Measurements from ENCODE around the gene PHLPP1.
A peak's percentile ranks its signal among the peaks of the same experiment; 100 is the strongest.

Gene PHLPP1

DNA sequence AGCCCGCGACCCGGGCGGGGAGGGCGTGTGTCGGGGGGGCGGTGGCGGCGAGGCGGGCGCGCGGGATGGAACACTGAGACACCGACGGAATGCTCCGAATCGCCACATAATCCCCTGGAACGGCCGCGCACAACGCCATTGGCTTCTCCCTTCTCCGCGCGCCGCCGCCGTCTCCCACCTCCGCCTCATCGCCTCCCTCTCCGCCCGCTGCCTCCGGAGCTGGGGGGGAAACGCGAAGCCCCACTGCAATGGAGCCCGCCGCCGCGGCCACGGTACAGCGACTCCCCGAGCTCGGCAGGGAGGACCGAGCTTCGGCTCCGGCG lies at the start of gene PHLPP1:
PHLPP1 (plus strand) TSS at position 106 of the 323 bp plus-strand sequence; CDS start at position 249, 143 bp downstream.
- H3K4me2 ChIP-seq (ENCODE audit: low read length): peak within 1 kb of the TSS; percentile 77
- TF ChIP-seq EZH2phosphoT487 (IDR thresholded peaks at IDR 0.05; ENCODE audit: low read depth): no peak
- TF ChIP-seq, protein P1, sequence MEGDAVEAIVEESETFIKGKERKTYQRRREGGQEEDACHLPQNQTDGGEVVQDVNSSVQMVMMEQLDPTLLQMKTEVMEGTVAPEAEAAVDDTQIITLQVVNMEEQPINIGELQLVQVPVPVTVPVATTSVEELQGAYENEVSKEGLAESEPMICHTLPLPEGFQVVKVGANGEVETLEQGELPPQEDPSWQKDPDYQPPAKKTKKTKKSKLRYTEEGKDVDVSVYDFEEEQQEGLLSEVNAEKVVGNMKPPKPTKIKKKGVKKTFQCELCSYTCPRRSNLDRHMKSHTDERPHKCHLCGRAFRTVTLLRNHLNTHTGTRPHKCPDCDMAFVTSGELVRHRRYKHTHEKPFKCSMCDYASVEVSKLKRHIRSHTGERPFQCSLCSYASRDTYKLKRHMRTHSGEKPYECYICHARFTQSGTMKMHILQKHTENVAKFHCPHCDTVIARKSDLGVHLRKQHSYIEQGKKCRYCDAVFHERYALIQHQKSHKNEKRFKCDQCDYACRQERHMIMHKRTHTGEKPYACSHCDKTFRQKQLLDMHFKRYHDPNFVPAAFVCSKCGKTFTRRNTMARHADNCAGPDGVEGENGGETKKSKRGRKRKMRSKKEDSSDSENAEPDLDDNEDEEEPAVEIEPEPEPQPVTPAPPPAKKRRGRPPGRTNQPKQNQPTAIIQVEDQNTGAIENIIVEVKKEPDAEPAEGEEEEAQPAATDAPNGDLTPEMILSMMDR (IDR thresholded peaks at IDR 0.05; ENCODE audit: low read depth, low read length): no peak
- peaks cover 23% of the 10 kb centered on the region for H3K4me1 ChIP-seq (ENCODE audit: low read length)
- no peaks in the 10 kb centered on the region for H3K36me3 ChIP-seq (replicated peaks; ENCODE audit: low read depth, low read length)
- H3K79me2 ChIP-seq (ENCODE audit: low read length): peaks cover 6% of the 10 kb centered on the region
- H3K4me3 ChIP-seq (ENCODE audit: low read length): peak within 1 kb of the TSS; percentile 78
- no peaks in the 10 kb centered on the region for H4K20me1 ChIP-seq (ENCODE audit: insufficient read depth, low read length)
- peak within 1 kb of the TSS; percentile 97 for H2AFZ ChIP-seq (ENCODE audit: low read depth, low read length)
- peaks cover 11% of the 10 kb centered on the region for H3K27me3 ChIP-seq (ENCODE audit: low read depth, low read length)
- peak within 1 kb of the TSS; percentile 43 for H3K27ac ChIP-seq (ENCODE audit: low read length)
- H3K9me3 ChIP-seq (ENCODE audit: insufficient read depth, low read length): no peaks in the 10 kb centered on the region
- peak within 1 kb of the TSS; percentile 72 for H3K9ac ChIP-seq (ENCODE audit: low read length)

DNA sequence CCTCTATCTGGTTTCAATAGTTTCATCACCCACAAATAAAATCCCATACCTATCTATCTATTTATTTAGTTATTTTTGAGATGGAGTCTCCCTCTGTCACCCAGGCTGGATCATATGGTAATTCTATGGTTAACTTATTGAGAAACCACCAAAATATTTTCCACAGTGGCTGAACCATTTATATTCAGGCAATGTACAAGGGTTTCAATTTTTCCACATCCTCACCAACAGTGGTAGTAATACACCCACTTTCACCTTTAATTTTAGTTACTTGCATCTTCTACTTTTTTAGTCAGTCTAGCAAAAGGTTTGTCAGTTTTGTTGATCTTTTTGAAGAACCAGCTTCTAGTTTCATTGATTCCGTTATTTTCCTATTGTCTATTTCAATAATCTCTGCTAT lies 46.1 kb upstream of the PHLPP1 start:
- Histone ChIP-seq H3K36me3 (replicated peaks; ENCODE audit: low read depth, low read length) (no peaks in the 10 kb centered on the region), H3K4me3 (ENCODE audit: low read length) (no peak overlapping the region), H3K27me3 (ENCODE audit: low read depth, low read length) (no peaks in the 10 kb centered on the region), H3K4me1 (ENCODE audit: low read length) (no peaks in the 10 kb centered on the region), H3K9me3 (ENCODE audit: insufficient read depth, low read length) (no peaks in the 10 kb centered on the region), H4K20me1 (ENCODE audit: insufficient read depth, low read length) (no peaks in the 10 kb centered on the region), H3K27ac (ENCODE audit: low read length) (no peak overlapping the region), H3K4me2 (ENCODE audit: low read length) (no peak overlapping the region), H3K9ac (ENCODE audit: low read length) (no peak overlapping the region), H3K79me2 (ENCODE audit: low read length) (no peaks in the 10 kb centered on the region), H2AFZ (ENCODE audit: low read depth, low read length) (no peak overlapping the region)
- TF ChIP-seq, protein P1 (IDR thresholded peaks at IDR 0.05; ENCODE audit: low read depth, low read length): no peak
- TF ChIP-seq EZH2phosphoT487 (IDR thresholded peaks at IDR 0.05; ENCODE audit: low read depth): no peak

DNA sequence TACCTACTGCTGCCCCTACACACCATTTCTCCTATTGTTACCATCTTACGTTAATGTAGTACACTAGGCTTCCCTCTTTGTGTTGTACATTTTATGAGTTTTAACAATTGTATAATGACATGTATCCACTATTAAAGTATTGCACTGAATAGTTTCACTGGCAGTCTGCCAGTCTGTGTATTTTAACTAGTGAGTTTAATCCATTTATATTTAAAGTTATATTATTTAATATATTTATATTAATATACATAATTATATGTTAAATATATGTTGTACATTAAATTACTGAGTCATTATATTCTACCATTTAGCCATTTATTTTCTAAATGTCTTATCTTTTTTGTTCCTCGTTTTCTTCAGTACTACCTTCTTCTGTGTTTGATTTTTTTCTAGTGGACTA lies 44.8 kb upstream of the PHLPP1 start:
- no peaks in the 10 kb centered on the region for H3K27me3 ChIP-seq (ENCODE audit: low read depth, low read length)
- H3K36me3 ChIP-seq (replicated peaks; ENCODE audit: low read depth, low read length): no peaks in the 10 kb centered on the region
- H3K79me2 ChIP-seq (ENCODE audit: low read length): no peaks in the 10 kb centered on the region
- H3K9me3 ChIP-seq (ENCODE audit: insufficient read depth, low read length): no peaks in the 10 kb centered on the region
- no peak overlapping the region for H3K4me3 ChIP-seq (ENCODE audit: low read length)
- TF ChIP-seq, protein P1 (IDR thresholded peaks at IDR 0.05; ENCODE audit: low read depth, low read length): no peak
- TF ChIP-seq EZH2phosphoT487 (IDR thresholded peaks at IDR 0.05; ENCODE audit: low read depth): no peak
- H2AFZ ChIP-seq (ENCODE audit: low read depth, low read length): no peak overlapping the region
- H3K27ac ChIP-seq (ENCODE audit: low read length): no peak overlapping the region
- H3K4me1 ChIP-seq (ENCODE audit: low read length): no peaks in the 10 kb centered on the region
- H3K4me2 ChIP-seq (ENCODE audit: low read length): no peak overlapping the region
- no peak overlapping the region for H3K9ac ChIP-seq (ENCODE audit: low read length)
- no peaks in the 10 kb centered on the region for H4K20me1 ChIP-seq (ENCODE audit: insufficient read depth, low read length)

GRCh38 chr18:62672600-62672999 lies 42.7 kb upstream of the PHLPP1 start:
- Histone ChIP-seq H3K9ac (ENCODE audit: low read length) (no peak overlapping the region), H4K20me1 (ENCODE audit: insufficient read depth, low read length) (no peaks in the 10 kb centered on the region), H3K4me2 (ENCODE audit: low read length) (no peak overlapping the region)

More at GRCh38 chr18:62672600-62672999, 42.7 kb upstream of the PHLPP1 start:
- no peak overlapping the region for H2AFZ ChIP-seq (ENCODE audit: low read depth, low read length)
- H3K4me3 ChIP-seq (ENCODE audit: low read length): no peak overlapping the region
- TF ChIP-seq, protein P1 (IDR thresholded peaks at IDR 0.05; ENCODE audit: low read depth, low read length): no peak
- no peak for TF ChIP-seq EZH2phosphoT487 (IDR thresholded peaks at IDR 0.05; ENCODE audit: low read depth)
- no peaks in the 10 kb centered on the region for H3K36me3 ChIP-seq (replicated peaks; ENCODE audit: low read depth, low read length)
- H3K27ac ChIP-seq (ENCODE audit: low read length): no peak overlapping the region
- no peaks in the 10 kb centered on the region for H3K79me2 ChIP-seq (ENCODE audit: low read length)
- H3K27me3 ChIP-seq (ENCODE audit: low read depth, low read length): no peaks in the 10 kb centered on the region; the same call in 1 of the 2 replicates
- H3K9me3 ChIP-seq (ENCODE audit: insufficient read depth, low read length): no peaks in the 10 kb centered on the region
- no peaks in the 10 kb centered on the region for H3K4me1 ChIP-seq (ENCODE audit: low read length)
